Dendritic cell treated with granulocyte-macrophage colony-stimulating factor and Interleukin-4, amounts not matched to agents 40 ng/mL and 50 ng/mL, for 4 days (primary cell): ENCODE results near the gene MOSPD3.

Experiments used
- H3K27ac Mint-ChIP-seq: one replicate; pipeline ENCODE4 v1.8.0; 2022; ENCODE audit warnings: mild to moderate bottlenecking, mixed read lengths
- H3K27me3 Mint-ChIP-seq: one replicate; pipeline ENCODE4 v1.8.0; 2022; ENCODE audit warnings: mild to moderate bottlenecking, mixed read lengths
- H3K36me3 Mint-ChIP-seq: one replicate; pipeline ENCODE4 v1.8.0; 2022; ENCODE audit warnings: low read depth, mixed read lengths
- H3K4me1 Mint-ChIP-seq: one replicate; pipeline ENCODE4 v1.8.0; 2022; ENCODE audit warnings: low read depth, mixed read lengths
- H3K4me3 Mint-ChIP-seq: one replicate; pipeline ENCODE4 v1.8.0; 2022; ENCODE audit warnings: mild to moderate bottlenecking, moderate library complexity, mixed read lengths
- H3K9me3 Mint-ChIP-seq: one replicate; pipeline ENCODE4 v1.8.0; 2022; ENCODE audit warnings: mixed read lengths
- intact Hi-C: fragments of 100-400 bp; cut with micrococcal nuclease; formaldehyde crosslinking; loops from one replicate; pipeline ENCODE4 v1.15.0; 2022

The MOSPD3 gene

GRCh38 chr7:100582041-100582579 is 30.2 kb upstream of the MOSPD3 start:
- H3K4me1 Mint-ChIP-seq, result peaks cover 34% of the 10 kb centered on the region
- H3K4me3 Mint-ChIP-seq, result peak overlapping the region; percentile 95
- no peaks in the 10 kb centered on the region for H3K27me3 Mint-ChIP-seq
- peaks cover 20% of the 10 kb centered on the region for H3K36me3 Mint-ChIP-seq
- no peaks in the 10 kb centered on the region for H3K9me3 Mint-ChIP-seq
- peak overlapping the region; percentile 90 for H3K27ac Mint-ChIP-seq
- intact Hi-C loops, result loop anchor here (10.0 kb wide), 1 partner anchor 93 kb away; the partner anchor contains the start of gene GNB2

GRCh38 chr7:100582650-100583049 is 29.7 kb upstream of the MOSPD3 start:
- peak overlapping the region; percentile 90 for H3K27ac Mint-ChIP-seq
- H3K4me1 Mint-ChIP-seq, result peaks cover 37% of the 10 kb centered on the region
- peak overlapping the region; percentile 95 for H3K4me3 Mint-ChIP-seq
- intact Hi-C loops, result loop anchor here (10.0 kb wide), 1 partner anchor 92 kb away; the partner anchor contains the start of gene GNB2
- H3K27me3 Mint-ChIP-seq, result no peaks in the 10 kb centered on the region
- no peaks in the 10 kb centered on the region for H3K9me3 Mint-ChIP-seq
- H3K36me3 Mint-ChIP-seq, result peaks cover 20% of the 10 kb centered on the region

GRCh38 chr7:100583132-100584053 is 28.9 kb upstream of the MOSPD3 start:
- Mint-ChIP-seq H3K4me3 (peak overlapping the region; percentile 95), H3K27ac (peak overlapping the region; percentile 90), H3K27me3 (no peaks in the 10 kb centered on the region), H3K4me1 (peaks cover 41% of the 10 kb centered on the region), H3K9me3 (no peaks in the 10 kb centered on the region), H3K36me3 (peaks cover 20% of the 10 kb centered on the region)
- intact Hi-C loops, result loop anchor here (10.0 kb wide), 1 partner anchor 91 kb away; the partner anchor contains the start of gene GNB2

- peak overlapping the region; percentile 95 for H3K4me3 Mint-ChIP-seq
- peaks cover 1% of the 10 kb centered on the region for H3K27me3 Mint-ChIP-seq
- intact Hi-C loops, result loop anchor here (10.0 kb wide), 1 partner anchor 91 kb away; the partner anchor contains the start of gene GNB2
- peaks cover 44% of the 10 kb centered on the region for H3K4me1 Mint-ChIP-seq
- H3K36me3 Mint-ChIP-seq, result peaks cover 20% of the 10 kb centered on the region
- no peaks in the 10 kb centered on the region for H3K9me3 Mint-ChIP-seq
- H3K27ac Mint-ChIP-seq, result peak overlapping the region; percentile 90
Measured at GRCh38 chr7:100584054-100584682, 28.2 kb upstream of the MOSPD3 start.

- H3K27ac Mint-ChIP-seq, result peak overlapping the region; percentile 90
- intact Hi-C loops, result loop anchor here (10.0 kb wide), 1 partner anchor 90 kb away; the partner anchor contains the start of gene GNB2
- peaks cover 20% of the 10 kb centered on the region for H3K36me3 Mint-ChIP-seq
- H3K9me3 Mint-ChIP-seq, result no peaks in the 10 kb centered on the region
- peaks cover 9% of the 10 kb centered on the region for H3K27me3 Mint-ChIP-seq
- peak overlapping the region; percentile 95 for H3K4me3 Mint-ChIP-seq
- peaks cover 51% of the 10 kb centered on the region for H3K4me1 Mint-ChIP-seq
Measured at GRCh38 chr7:100584683-100585510, 27.4 kb upstream of the MOSPD3 start.

GRCh38 chr7:100585511-100586265 is 26.7 kb upstream of the MOSPD3 start, which contains the start of gene LRCH4:
Gene LRCH4, minus strand, starts transcription at chr7:100586129. Its CDS starts 29 bp downstream, at chr7:100586100.
- Mint-ChIP-seq H3K9me3 (no peaks in the 10 kb centered on the region), H3K4me3 (peak within 1 kb of the TSS; percentile 95), H3K27me3 (peaks cover 17% of the 10 kb centered on the region), H3K4me1 (peaks cover 59% of the 10 kb centered on the region), H3K27ac (peak within 1 kb of the TSS; percentile 90), H3K36me3 (peaks cover 20% of the 10 kb centered on the region)
- intact Hi-C loops, result loop anchor here (10.0 kb wide), 1 partner anchor 89 kb away; the partner anchor contains the start of gene GNB2

- no peaks in the 10 kb centered on the region for H3K9me3 Mint-ChIP-seq
- peak within 1 kb of the TSS; percentile 90 for H3K27ac Mint-ChIP-seq
- peaks cover 59% of the 10 kb centered on the region for H3K4me1 Mint-ChIP-seq
- intact Hi-C loops, result loop anchor here (10.0 kb wide), 1 partner anchor 88 kb away; the partner anchor contains the start of gene GNB2
- peak within 1 kb of the TSS; percentile 95 for H3K4me3 Mint-ChIP-seq
- peaks cover 18% of the 10 kb centered on the region for H3K27me3 Mint-ChIP-seq
- peaks cover 20% of the 10 kb centered on the region for H3K36me3 Mint-ChIP-seq
Measured at GRCh38 chr7:100586266-100587025, 25.9 kb upstream of the MOSPD3 start, which contains the start of gene FBXO24. Gene FBXO24, plus strand, starts transcription at chr7:100586328. Its CDS starts 298 bp downstream, at chr7:100586626.

- no peak overlapping the region for H3K27ac Mint-ChIP-seq
- H3K4me1 Mint-ChIP-seq, result peaks cover 47% of the 10 kb centered on the region
- H3K27me3 Mint-ChIP-seq, result peaks cover 22% of the 10 kb centered on the region
- H3K36me3 Mint-ChIP-seq, result peaks cover 15% of the 10 kb centered on the region
- H3K4me3 Mint-ChIP-seq, result no peak overlapping the region
- intact Hi-C loops, result loop anchor here (1.0 to 10.0 kb wide), 2 partner anchors 24 to 86 kb away; partner anchors contain the start of gene GNB2
- H3K9me3 Mint-ChIP-seq, result no peaks in the 10 kb centered on the region
Measured at GRCh38 chr7:100588438-100588837, 23.9 kb upstream of the MOSPD3 start.

- Mint-ChIP-seq H3K27ac (no peak overlapping the region), H3K4me3 (no peak overlapping the region), H3K36me3 (peaks cover 11% of the 10 kb centered on the region), H3K9me3 (no peaks in the 10 kb centered on the region), H3K4me1 (peaks cover 40% of the 10 kb centered on the region), H3K27me3 (peaks cover 24% of the 10 kb centered on the region)
- intact Hi-C loops, result loop anchor here (10.0 kb wide), 1 partner anchor 85 kb away; the partner anchor contains the start of gene GNB2
Measured at GRCh38 chr7:100589341-100589947, 22.9 kb upstream of the MOSPD3 start.

- H3K4me3 Mint-ChIP-seq, result peak overlapping the region; percentile 43
- peaks cover 26% of the 10 kb centered on the region for H3K27me3 Mint-ChIP-seq
- H3K9me3 Mint-ChIP-seq, result no peaks in the 10 kb centered on the region
- peaks cover 6% of the 10 kb centered on the region for H3K36me3 Mint-ChIP-seq
- H3K4me1 Mint-ChIP-seq, result peaks cover 36% of the 10 kb centered on the region
- intact Hi-C loops, result no loop called here
- H3K27ac Mint-ChIP-seq, result peak overlapping the region; percentile 34
Measured at GRCh38 chr7:100590077-100590737, 22.1 kb upstream of the MOSPD3 start.

- intact Hi-C loops, result no loop called here
- no peak overlapping the region for H3K4me3 Mint-ChIP-seq
- H3K4me1 Mint-ChIP-seq, result peaks cover 30% of the 10 kb centered on the region
- no peak overlapping the region for H3K27ac Mint-ChIP-seq
- no peaks in the 10 kb centered on the region for H3K36me3 Mint-ChIP-seq
- H3K9me3 Mint-ChIP-seq, result no peaks in the 10 kb centered on the region
- H3K27me3 Mint-ChIP-seq, result peaks cover 26% of the 10 kb centered on the region
Measured at GRCh38 chr7:100591596-100591995, 20.7 kb upstream of the MOSPD3 start.
